GM21447 (cell line): ENCODE results near the gene ITGAV.
"Not testable (repeated sequence)": the region's sequence is repeated elsewhere in the genome, so short reads cannot be mapped to it uniquely, and the experiment has no call there.

Experiments
- ATAC-seq: cut with Tn5 transposase; IDR thresholded peaks from one replicate; pipeline ENCODE4 v1.9.1; 2021; ENCODE audit not compliant: unreplicated experiment

ITGAV gene

DNA sequence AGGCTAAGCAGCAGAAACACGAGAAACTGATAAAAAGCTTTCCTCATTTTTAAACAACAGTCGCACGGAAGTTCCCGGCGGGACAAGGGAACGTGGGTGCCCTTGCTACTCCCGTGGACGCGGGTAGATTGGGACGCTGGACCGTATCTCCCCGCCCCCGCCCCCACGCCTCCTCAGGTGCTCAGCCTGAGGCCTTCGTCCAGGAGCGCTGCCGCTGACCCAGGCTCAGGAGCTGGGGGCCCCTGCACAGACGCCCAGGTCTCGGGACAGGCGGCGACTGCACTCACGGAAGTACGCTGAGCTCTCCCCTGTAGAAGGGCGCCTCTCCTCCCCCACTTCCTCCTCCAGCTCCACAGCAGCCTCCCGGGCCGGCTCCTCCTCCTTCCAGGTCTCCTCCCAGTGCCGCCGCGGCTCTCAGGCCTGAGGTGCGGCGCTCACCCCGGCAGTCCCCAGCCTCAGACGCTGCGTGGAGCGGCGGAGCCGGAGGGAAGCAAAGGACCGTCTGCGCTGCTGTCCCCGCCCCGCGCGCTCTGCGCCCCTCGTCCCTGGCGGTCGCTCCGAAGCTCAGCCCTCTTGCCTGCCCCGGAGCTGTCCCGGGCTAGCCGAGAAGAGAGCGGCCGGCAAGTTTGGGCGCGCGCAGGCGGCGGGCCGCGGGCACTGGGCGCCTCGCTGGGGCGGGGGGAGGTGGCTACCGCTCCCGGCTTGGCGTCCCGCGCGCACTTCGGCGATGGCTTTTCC, at the start of gene ITGAV:
ITGAV (plus strand) TSS at position 445 of the 738 bp plus-strand sequence; CDS start at position 728, 283 bp downstream.
- peak; percentile 95 for ATAC-seq

DNA sequence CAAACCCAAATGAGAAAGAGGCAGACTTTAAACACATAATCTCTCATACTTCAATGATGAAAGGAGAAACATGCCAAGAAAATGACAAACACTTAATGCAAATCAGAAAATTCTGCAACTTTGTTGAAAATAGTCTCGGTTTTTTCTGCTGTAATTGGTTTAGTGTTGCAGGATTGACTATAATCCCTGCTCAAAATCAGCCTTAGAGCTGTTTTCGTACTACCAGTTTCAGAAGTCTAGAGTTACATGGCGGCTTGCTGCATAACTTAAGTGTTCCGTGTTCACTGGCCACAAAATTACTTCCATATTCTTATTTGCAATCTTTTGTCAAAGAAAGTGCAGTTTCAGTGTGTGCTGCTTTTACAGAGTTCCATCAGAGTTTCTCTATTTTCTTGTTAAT, 48.9 kb upstream of the ITGAV start:
- no peak for ATAC-seq

DNA sequence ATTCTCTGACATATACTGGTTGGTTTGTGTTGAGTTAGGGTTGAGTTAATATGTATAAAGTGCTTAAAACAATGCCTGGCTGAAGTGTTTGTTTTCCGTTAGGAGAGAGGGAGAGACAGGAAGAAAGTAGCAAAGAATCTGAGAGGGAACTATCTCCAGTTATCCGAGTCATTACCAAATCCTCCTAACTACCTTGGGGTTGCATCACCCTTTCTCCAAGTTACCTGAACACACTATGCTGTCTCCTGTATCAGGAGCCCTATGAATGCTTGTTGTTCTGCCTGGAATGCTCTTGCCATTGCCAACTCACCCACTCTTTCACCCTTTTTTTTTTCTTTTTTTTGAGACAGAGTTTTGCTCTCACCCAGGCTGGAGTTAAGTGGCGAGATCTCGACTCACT, 47.9 kb upstream of the ITGAV start:
- ATAC-seq, result no peak

DNA sequence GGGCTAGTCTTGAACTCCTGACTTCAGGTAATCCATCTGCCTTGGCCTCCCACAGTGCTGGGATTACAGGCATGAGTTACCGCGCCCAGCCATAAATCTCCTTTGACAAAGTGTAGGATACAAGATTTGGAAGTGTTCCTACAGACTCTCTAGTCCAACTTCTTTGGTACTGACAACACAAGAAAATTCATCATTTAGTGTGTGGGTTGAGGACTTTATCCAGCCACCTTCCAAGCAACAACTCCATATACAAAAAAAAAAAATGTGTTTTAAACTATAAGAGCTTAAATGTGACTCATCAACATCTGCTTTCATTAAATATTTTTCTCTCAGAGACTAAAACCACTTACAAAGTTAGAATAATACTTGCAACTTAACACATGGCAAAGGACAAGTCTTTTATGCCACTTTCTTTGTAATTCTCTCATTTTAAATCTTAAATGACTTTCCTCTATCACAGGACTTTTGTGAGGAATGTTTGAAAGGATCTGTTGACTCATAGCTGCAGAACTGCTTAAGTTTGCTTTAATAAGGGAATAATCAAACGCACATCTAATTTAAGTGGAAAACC, 46.2 kb upstream of the ITGAV start:
- no peak for ATAC-seq

DNA sequence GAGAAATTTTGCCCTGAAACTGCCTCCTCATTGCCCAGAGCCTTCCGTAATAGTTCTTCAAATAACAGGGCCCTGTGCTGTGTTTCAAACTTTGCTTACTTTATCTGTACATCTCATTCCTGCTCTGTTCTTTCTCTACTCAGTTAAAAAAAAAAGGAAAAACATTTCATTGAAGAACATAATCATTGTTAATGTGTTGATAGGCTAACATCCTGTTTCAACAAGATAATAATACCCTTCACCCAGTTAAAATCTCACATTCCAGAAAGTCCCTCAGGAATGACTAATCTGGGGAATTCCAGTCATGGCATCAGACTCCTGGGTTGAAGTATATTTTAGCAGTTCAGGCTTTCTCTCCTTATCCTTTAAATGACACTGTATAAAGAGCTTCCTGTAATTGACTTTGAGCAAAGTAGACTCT, 45.6 kb upstream of the ITGAV start:
- no peak for ATAC-seq

DNA sequence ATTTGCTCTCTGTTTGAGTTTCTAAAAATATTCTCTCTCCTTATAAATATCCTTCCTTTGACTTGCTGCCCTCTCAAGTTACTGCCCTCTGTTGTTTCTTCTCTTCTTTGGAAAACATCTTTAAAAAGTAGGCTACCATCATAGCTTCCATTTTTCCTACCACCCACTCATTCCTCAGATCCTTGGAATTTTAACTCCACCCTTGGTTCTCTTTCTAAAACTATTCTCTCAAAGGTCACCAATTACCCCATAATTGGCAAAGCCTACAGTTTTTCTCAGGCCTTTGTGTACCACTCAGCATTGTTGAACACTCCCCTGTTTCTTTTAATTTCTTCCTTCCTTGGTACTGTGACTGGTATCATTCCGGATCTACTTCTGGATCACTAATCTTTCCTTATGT, 43.0 kb upstream of the ITGAV start:
- no peak for ATAC-seq

DNA sequence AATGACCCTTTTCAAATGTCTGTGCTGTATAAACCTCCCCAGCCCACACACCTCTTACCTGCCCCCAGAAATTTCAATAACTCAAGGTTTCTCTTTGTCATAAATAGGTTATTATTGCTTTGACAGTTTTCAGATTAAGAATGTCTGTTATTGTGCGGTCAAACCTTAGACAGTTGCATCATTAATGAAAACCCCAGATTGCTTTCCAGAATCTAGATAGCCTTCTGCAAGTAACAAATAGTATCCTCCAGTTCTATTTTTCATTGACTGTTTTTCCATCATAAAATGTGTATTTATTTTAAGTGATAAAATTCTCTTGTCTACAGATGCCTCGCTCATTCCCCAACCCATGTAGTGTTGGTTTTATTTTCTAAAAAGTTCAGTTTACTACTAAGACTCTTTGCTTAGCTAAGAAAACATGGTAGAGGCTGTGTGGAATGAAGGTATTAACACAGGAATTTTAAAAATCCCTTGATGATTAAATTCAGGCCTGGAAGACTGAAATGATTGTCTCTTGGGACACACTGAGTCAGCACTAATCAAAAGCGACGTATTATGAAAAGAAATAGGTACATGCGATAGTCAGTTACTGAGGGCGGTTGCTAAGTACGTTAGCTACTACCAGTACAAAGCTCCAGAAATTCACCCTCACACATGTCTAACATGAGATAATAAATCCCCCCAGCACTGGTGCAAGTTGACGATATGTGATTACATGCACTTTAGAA, 38.4 kb upstream of the ITGAV start:
- no peak for ATAC-seq

DNA sequence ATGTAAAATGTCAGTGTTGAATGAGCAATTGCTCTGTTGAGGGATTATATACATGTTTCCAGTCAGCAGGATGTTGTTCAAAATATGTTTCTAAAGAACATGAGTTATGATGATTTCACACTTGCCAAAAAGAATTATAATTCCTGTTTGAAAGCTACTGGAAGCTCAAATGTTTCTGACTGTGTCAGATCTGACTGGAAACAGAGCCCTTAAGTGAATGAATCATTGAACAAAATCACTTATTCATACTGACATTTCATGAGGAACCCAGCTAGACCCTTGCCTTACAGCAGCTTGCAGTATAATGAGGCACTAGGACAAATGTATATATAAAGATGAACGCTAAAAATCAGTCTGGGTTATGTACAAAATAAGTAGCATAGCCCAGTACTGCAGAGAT, 35.4 kb upstream of the ITGAV start:
- no peak for ATAC-seq

DNA sequence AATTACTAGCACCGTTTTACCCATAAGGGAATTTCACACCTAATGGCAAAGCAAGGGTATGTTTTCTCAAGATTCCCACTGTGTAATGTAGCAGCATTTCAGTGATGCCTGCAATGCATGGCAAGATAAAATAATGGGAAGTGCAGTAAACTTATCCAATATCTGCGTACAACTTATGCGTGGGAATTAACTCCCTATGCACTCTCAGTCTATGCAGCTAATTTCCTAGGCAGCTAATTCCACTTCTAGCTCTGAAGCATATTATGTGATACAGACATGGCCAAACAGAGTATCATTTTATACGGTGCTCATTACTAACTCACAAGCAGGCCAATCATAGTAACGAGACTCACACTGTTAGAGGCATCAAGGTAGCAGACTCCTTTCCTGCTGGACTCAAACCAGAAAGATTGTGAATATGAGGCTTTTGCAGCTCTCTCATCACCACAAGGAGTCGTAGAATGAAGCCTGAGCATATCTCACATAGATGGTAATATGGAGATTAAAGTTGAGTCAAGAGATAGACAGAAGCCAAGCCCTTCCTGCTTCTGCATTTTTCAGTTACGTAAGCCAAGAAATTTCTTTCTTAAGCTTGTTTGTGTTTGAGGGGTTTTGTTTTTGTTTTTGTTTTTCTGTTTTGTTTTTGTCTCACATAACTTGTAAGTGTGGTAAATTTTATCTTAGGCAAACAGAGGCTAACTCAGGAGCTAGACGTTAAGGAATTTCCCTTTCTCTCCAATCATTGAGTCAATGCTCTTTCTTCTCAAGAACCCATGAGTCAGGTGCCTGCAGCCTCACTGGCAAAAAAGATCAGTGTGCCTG, 34.8 kb upstream of the ITGAV start:
- ATAC-seq, result no peak

DNA sequence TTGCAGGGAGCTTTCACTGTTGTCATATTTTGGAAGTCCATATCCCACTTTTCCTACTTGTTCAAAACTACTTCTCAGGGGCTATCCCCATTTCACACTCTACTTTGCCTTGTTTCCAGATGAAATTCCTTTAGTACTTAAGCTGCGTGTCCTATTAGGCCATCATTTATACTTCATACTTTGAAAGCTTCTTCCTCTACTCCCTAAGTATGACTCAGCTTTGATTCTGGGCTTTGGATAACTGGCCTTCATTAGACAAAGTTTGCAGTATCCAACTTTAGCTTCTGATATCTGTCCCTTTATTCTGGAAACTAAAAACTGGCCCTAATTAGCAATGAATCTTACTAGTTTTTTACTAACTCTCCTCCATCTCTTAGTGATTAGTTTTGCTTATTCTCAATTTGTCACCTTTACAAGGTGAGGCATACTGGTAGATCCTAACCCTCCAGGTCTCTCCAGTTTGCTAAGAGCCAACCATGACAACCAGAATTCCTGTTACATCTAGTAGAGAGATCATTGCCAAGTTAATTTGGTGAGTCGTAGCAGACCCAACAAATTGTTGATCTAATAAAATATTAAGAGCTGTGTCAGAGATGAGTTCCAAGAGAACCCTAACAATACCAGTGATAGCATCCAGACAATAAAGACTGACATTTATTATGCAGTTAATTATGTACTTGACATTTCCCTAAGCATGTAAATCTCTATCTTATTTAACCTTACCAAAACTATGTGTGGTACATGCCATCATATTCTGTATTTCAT, 31.2 kb upstream of the ITGAV start:
- no peak for ATAC-seq

DNA sequence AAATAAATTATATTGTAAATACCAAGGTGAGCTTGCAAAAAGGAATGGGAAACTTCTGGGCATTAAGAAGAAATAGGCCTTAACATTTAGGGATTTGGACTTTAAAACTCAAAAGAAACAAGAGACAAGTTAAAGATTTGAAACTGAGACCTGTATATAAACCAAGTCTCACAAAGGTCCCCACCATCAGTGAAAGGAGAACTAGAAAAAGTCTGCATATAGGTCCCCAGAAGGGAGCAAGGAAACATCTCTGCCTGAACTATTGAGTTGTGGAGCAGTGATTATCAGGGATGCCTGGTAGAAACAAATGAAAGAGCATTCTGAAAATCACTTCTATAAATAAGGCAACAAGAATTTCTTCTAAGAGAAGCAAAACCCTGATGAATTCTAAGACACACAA, 30.5 kb upstream of the ITGAV start:
- peak; percentile 67 for ATAC-seq

DNA sequence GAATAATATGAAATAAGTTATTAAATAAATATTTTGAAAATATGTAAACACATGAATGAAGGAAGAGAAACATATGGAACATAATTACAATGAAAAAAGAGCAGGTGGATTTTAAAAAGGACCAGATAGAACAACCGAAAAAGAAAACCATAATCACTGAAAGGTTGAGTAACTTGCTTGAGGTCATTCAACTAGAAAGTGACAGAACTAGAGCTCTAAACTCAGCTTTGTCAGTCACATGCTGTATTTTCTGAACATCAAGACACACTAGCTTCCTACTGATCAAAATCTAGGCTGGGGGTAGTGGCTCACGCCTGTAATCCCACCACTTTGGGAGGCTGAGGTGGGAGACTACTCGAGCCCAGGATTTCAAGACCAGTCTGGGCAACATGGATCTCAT, 30.0 kb upstream of the ITGAV start:
- ATAC-seq, result peak; percentile 86

DNA sequence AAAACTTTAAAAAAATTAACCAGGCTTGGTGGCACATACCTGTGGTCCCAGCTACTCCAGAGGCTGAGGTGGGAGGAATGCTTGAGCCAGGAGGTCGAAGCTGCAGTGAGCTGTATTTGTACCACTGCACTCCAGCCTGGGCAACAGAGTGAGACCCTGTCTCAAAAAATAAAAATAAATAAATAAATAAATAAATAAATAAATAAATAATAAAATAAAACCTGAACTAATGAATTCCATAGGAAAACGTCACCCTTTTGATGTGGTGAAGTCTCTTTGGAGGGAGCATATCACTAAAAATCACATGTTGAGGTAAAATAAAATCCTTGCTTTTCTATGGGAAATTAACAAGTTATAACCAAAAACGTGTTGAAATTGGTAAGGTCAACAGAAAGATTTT, 29.6 kb upstream of the ITGAV start:
- ATAC-seq, result no peak

DNA sequence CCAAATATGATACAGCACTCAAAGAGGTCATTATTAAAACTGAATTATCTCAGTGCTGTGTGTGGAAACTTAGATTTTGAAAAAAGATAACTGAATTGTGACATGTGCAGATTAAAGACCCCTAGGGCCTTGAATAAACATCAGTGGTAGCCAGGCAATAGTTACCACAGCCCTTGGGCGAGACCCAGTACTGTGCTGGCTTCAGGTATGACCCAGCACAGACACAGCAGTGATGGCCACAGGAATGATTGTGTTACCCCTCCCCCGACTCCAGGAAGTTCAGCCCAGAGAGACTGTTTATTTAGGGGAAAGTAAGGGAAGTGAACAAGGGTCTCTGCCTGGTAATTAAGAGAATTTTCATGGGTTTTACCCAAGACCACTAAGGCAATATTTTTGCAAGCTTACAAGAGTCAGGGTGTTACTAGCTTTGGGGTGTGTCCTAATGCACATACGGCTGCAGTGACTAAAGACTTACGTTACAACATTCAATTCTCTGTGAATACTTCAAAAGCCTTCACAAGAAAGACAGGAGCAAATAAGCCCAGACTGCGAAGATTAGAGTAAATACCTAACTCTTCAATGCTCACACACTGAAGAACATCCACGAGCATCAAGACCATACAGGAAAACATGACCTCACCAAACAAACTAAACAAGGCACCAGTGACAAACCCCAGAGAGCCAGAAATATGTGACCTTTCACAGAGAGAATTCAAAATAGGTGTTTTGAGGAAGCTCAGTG, 28.2 kb upstream of the ITGAV start:
- ATAC-seq, result no peak

DNA sequence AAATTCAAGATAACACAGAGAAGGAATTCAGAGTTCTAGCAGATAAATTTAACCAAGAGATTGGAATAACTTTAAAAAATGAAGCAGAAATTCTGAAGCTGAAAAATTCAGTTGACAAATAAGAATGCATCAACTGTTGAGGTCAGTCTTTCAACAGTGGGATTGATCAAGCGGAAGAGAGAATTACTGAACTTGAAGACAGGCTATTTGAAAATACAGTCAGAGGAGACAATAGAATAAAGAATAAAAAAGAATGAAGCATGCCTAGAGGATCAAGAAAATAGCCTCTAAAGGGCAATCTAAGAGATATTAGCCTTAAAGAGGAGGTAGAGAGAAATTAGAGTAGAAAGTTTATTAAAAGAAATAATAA, 27.7 kb upstream of the ITGAV start:
- ATAC-seq, result no peak

DNA sequence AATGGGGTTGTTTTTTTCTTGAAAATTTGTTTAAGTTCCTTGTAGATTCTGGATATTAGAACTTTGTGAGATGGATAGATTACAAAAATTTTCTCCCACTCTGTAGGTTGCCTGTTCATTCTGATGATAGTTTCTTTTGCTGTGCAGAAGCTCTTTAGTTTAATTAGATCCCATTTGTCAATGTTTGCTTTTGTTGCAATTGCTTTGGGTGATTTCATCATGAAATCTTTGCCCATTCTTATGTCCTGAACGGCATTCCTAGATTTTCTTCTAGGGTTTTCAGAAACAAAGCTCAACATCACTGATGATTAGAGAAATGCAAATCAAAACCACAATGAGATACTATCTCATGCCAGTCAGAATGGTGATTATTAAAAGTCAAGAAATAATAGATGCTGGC, 21.3 kb upstream of the ITGAV start:
- ATAC-seq, result not testable (repeated sequence)

DNA sequence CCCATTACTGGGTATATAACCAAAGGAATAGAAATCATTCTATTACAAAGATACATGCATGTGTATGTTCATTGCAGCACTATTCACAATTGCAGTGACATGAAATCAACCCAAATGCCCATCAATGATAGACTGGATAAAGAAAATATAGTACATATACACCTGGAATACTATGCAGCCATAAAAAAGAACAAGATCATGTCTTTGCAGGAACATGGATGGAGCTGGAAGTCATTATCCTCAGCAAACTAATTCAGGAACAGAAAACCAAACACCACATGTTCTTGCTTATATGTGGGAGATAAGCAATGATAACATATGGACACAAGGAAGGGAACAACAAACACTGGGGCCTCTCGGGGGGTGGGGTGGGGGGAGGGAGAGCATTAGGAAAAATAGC, 20.7 kb upstream of the ITGAV start:
- ATAC-seq, result not testable (repeated sequence)

DNA sequence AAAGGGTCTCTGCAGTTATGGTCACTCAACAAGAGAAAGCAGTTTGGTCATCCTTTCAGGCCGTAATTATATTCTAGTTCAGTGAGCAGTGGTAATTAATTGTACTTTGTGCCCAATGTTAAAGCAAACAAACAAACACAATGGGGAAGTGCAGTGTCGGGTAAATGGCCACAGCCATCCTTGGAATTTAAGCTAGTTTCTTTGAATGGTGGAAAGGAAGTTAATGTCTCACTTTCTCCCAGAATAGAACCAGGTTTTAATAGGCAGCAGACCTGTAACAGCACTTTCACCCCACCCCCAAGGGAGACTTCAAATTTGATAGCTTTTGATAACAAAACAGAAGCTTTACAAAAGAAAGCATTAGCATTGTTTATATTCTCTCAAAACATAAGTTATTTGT, 20.0 kb upstream of the ITGAV start:
- ATAC-seq, result no peak

DNA sequence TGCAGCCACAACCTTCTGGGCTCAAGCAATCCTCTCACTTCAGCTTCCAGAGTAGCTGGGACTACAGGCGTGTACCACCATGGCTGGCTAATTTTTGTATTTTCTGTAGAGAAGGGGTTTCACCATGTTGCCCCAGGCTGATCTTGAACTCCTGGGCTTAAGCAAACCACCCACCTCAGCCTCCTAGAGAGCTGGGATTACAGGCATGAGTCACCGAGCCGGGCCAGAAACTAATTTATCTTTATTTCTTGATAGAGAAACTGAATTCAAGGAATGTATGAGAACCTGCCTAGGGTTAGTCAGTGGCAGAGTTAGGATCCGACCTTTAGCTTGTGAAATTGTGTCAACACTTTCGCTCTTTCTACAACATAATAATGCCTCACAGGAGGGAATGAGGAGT, 19.3 kb upstream of the ITGAV start:
- no peak for ATAC-seq

DNA sequence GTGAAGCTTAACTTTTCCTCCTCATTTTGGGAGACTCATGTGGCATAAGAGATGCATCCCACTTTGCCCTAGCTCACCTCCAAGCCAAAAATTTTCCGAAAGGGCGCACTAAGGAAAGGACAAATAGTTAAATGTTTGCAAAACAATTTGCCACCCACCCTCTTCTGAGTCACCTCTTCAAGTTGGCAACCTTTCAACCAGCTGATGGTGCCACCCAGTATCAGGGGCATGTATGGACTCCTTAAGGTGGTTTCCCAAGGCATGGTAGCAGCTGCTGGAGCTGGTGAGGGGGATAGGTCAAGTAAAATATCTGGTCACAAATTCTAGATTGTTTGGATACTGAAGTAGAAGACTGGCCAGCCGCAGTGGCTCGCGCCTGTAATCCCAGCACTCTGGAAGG, 17.2 kb upstream of the ITGAV start:
- no peak for ATAC-seq
